ENCODE results near the gene YWHAG.
"Not testable (repeated sequence)": the region's sequence is repeated elsewhere in the genome, so short reads cannot be mapped to it uniquely, and the experiment has no call there.

Gene YWHAG

DNA sequence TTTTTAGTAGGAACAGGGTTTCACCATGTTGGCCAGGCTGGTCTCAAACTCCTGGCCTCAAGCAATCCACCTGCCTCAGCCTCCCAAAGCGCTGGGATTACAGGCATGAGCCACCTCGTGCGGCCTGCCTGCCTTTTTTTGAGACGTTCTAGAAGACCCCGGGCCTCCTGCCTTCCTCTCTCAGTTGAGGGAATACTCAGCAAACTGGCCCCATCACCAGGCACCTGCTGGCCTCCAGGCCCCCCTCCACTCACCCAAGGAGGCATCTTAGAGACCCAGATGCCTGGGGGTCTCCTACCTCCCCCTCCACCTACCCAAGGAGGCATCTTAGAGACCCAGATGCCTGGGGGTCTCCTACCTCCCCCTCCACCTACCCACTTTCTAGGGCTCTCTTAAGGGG lies 65.9 kb downstream of the YWHAG start:
- not testable (repeated sequence) for DNase-seq

DNA sequence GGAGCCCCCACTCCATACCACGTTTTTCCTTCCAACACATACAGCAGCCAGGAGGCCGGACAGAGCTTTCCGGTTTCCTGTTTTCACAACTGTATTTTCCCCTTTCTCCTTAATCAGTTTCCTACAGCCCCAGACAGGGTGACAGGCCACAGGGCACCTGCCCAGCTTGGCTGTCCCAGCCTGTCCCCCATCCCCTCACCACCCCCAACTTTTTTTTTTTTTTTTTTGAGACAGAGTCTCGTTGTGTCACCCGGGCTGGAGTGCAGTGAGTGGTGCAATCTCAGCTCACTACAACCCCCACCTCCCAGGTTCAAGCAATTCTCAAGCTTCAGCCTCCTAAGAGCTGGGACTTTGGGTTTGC lies 66.6 kb downstream of the YWHAG start:
- DNase-seq: no peak

- DNase-seq: peak; percentile 82
Observed at GRCh38 chr7:76291351-76292212, 67.2 kb downstream of the YWHAG start.

DNA sequence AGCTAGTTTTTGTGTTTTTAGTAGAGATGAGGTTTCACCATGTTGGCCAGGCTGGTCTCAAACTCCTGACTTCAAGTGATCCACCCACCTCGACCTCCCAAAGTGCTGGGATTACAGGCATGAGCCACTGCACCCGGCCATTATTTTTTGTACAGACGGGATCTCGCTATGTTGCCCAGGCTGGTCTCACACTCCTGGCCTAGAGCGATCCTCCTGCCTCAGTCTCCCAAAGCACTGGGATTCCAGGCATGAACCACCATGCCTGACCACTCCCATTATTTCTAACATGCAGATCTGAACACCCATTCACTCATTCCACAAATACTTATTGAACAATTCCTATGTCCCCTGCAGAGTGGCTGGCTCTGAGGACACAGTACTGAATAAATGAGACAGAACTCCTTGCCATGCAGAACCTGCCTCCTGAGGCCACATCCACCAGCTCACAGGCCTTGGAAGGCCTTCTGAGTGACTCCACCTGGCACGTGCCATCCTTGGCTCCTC lies 67.9 kb downstream of the YWHAG start:
- DNase-seq: not testable (repeated sequence)

- DNase-seq: no peak
Observed at GRCh38 chr7:76286842-76287403, 71.9 kb downstream of the YWHAG start.

GRCh38 chr7:76285604-76286374 lies 73.0 kb downstream of the YWHAG start:
- DNase-seq: no peak

- no peak for DNase-seq
Observed at GRCh38 chr7:76283254-76284159, 75.3 kb downstream of the YWHAG start.

- DNase-seq: no peak
Observed at GRCh38 chr7:76282344-76283253, 76.2 kb downstream of the YWHAG start.

DNA sequence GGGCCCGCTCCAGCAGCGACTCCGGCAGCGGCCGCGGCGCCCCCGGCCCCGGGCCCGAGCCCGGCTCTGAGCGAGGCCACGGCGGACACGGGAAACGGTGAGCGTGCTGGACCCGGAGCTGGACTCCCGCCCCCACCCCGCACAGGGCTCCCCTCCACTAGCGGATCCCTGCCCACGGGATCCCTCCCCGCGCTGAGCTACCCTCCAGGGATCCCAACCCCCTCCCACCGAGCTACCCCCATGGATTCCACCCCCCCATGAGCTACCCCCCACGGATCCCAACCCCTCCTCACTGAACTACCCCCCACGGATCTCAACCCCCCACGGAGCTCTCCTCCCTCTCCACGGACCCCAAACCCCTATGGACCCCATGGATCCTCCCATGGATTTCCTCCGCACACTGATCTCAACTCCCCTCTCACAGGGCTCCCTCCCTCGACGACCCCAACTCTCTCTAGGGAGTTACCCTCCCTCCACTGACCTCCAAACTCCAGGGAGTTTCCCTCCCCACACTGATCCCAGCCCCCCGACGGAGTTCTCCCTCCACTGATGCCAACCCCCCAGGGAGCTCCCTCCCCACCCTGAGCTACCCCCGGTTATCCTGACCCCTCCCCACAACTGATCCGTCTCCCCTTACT lies 77.0 kb downstream of the YWHAG start:
- DNase-seq: no peak

GRCh38 chr7:76281006-76281705 lies 77.6 kb downstream of the YWHAG start:
- DNase-seq: no peak

DNA sequence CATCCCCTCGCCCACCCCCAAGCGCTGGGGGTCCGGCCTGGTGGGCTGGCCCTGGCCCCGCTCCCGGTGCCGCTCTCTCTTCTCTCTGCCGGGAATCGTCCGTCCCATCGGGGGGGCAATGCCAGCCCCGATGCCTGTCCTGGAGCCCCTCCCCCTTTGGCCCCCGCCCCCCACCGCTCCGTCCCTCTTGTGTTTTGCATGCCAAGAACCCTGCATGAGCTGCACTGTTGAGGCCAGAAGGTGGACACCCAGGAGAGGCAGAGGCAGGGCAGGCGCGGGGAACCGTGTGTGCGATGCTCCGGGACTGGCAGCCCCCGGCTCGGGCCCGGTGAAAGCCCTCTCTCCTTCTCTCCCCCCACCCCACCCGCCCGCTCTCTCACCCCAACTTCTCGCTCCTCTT lies 78.4 kb downstream of the YWHAG start:
- no peak for DNase-seq

DNA sequence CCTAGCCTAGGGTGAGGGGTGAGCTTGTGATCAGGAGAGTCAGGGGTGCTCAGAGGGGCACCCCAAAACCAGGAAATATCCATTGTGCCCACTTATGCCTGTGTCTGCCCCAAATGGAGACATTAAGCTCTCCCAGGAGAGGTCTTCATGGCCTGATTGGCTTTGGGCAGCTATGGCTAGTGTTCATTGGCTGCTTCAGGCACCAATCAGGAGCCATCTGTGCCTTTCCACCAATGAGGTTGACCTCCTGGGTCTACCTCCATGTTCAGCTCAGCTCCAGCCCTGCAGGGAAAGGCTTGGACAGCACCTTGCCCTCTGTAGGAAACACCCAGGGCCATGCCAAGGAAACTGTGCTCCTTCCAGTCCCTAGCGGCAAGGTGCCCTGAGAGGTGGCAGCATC lies 80.3 kb downstream of the YWHAG start:
- no peak for DNase-seq

Data from activated CD4-positive, alpha-beta T cell treated with anti-CD3 and anti-CD28 coated beads for 1 hour (primary cell).